Posterior cingulate gyrus (tissue), 11 donors: ENCODE measurements around the gene FBN1.

ENCODE experiments used
- DNase-seq, 10 donors: peaks; one replicate each; pipeline versions ENCODE4 v3.0.0 to v3.0.0-alpha.2; 2020 to 2021; ENCODE audit warnings: mixed read lengths in 3 of 10
- intact Hi-C: fragments of 100-400 bp; cut with DNase I; formaldehyde crosslinking; loops from one replicate; pipeline ENCODE4 v1.15.1; 2023

Gene FBN1

GRCh38 chr15:48481802-48482201, 163.7 kb downstream of the FBN1 start:
- no peak for DNase-seq
- intact Hi-C loops, result no loop called here

- no peak for DNase-seq
- intact Hi-C loops, result no loop called here
Measured at GRCh38 chr15:48479751-48480150, 165.8 kb downstream of the FBN1 start.

DNA sequence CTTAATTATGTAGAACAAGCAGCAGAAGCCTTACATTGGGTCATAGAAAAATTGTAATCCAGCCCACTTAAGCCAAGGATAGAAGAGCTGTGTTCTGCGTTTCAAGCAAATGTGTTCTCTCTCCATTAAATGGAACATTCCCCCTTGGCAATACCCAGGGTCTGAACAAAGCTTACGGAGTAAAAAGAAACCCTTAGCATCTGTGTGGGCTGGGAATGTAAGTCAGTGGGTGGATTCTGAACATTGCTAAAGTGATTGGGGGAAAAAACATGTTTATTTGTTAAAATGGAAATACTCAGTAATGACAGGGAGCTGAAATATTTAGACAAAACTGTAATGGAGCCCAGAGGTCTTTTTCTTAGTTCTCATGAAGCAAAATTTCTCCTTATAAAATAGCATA, 166.9 kb downstream of the FBN1 start:
- intact Hi-C loops, result no loop called here
- no peak for DNase-seq

DNA sequence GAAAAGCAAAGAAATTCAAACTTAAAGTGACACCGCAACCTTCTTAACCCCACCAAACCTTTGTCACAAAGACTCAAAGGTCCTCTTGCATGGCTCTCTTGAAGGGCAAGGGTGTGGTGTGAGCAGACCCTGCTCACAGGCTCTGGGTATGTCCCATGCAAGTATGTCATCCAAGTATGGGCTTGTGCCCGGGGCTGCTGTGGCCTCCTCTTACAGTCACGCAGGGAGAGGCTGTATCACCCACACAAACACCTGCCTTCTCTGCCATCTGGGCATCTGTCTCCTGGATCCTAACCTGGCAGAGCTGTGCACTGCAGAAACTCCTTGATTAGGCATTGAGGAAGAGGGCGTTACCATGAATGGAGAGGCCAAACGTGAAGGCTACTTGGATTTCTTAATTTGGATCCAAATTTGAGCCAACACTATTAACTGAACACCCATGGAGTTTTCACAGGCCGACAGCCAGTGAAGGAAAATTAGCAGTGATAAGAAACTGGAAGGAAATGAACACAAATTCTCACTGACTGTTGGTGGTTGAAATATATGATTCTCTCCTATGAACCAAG, 167.6 kb downstream of the FBN1 start:
- intact Hi-C loops, result no loop called here

DNA sequence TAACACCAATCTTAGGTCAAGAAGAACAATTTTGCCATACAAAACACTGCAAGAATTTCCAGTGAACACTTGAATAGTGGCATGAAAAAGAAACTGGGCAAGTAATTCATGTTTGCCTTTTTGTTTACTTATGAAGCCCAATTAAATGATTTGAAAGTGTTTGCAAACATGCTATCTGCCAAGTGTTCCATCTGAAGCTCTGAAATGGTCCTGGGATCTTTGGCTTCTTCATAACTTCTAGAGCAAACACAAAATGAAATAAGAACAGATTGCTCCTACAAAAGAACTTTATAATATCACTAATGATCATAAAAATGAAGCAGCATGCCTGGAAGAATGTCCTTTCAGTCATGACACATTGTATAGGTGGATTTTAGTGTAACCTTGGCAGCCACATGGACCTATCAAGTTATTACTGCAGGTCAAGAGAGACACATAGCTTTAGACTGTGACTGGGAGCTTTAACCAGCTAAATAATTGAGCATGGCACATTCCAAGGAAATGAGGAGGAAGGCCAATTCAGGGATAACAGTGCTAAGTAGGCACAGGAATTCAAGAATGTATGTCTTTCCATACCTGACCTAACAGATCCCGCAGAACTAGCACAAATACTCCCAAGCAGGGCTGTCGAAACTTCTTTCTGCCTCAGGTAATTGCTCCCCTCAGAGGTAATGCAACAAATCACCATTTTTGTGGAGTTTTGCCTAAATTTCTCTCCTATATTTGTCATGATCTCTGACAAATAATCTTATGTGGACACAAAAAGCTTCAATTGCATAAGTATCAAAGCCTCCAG, 169.7 kb downstream of the FBN1 start:
- intact Hi-C loops, result no loop called here
- no peak for DNase-seq

More for the DNA sequence above, 167.6 kb downstream of the FBN1 start:
- peak in 8 of 10 donors; percentile 13 to 88 (median 48) for DNase-seq

GRCh38 chr15:48473667-48474066, 171.8 kb downstream of the FBN1 start:
- intact Hi-C loops, result no loop called here
- no peak for DNase-seq

GRCh38 chr15:48472756-48473155, 172.8 kb downstream of the FBN1 start:
- DNase-seq, result no peak
- intact Hi-C loops, result no loop called here

GRCh38 chr15:48471073-48471472, 174.4 kb downstream of the FBN1 start:
- intact Hi-C loops, result no loop called here
- no peak for DNase-seq

- DNase-seq, result no peak
- intact Hi-C loops, result no loop called here
Measured at GRCh38 chr15:48470096-48470495, 175.4 kb downstream of the FBN1 start.

- intact Hi-C loops, result no loop called here
- no peak for DNase-seq
Measured at GRCh38 chr15:48469681-48470080, 175.8 kb downstream of the FBN1 start.

GRCh38 chr15:48469271-48469670, 176.2 kb downstream of the FBN1 start:
- no peak for DNase-seq
- intact Hi-C loops, result no loop called here

- intact Hi-C loops, result no loop called here
- DNase-seq, result no peak
Measured at GRCh38 chr15:48467801-48468200, 177.7 kb downstream of the FBN1 start.

GRCh38 chr15:48466820-48467219, 178.7 kb downstream of the FBN1 start:
- intact Hi-C loops, result no loop called here
- DNase-seq, result no peak

- intact Hi-C loops, result no loop called here
- DNase-seq, result no peak
Measured at GRCh38 chr15:48466079-48466478, 179.4 kb downstream of the FBN1 start.

DNA sequence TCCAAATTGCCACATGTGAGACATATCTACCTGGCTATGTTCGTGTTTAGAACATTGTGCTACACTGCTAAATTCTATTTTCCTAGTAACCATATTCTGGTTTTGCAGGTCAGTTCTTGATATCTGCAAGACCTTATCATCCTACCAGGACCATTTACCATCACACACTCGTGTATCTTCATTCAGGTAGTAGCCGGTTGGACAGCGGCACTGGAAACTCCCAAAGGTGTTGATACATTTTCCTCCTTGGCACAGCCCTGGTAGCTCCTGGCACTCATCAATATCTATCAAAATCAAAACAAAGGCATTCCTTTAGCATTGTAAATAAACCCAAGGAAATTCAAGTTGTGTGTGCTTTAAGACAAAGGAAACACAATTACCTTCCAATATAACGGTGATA, 180.1 kb downstream of the FBN1 start:
- no peak for DNase-seq
- intact Hi-C loops, result no loop called here

GRCh38 chr15:48463366-48463880, 182.1 kb downstream of the FBN1 start:
- DNase-seq, result no peak
- intact Hi-C loops, result no loop called here

DNA sequence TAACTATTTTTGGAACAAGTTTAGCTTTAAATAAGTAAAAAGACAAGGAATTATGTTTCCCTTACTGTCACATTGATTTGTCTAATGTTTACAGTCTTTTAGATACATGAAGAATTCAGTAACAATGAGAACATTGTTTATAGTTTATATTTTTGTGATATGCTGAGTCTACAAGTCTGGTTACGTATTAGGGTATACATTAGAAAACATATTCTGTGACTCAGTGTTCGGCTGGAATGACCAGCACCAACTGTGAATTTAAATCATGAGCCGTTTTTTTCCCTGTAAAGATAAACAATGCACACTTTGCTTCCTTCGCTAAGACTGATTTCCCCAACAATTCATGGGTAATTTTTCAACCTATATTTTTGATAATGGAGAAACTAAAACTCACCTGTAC, 182.8 kb downstream of the FBN1 start:
- intact Hi-C loops, result no loop called here
- DNase-seq, result no peak

DNA sequence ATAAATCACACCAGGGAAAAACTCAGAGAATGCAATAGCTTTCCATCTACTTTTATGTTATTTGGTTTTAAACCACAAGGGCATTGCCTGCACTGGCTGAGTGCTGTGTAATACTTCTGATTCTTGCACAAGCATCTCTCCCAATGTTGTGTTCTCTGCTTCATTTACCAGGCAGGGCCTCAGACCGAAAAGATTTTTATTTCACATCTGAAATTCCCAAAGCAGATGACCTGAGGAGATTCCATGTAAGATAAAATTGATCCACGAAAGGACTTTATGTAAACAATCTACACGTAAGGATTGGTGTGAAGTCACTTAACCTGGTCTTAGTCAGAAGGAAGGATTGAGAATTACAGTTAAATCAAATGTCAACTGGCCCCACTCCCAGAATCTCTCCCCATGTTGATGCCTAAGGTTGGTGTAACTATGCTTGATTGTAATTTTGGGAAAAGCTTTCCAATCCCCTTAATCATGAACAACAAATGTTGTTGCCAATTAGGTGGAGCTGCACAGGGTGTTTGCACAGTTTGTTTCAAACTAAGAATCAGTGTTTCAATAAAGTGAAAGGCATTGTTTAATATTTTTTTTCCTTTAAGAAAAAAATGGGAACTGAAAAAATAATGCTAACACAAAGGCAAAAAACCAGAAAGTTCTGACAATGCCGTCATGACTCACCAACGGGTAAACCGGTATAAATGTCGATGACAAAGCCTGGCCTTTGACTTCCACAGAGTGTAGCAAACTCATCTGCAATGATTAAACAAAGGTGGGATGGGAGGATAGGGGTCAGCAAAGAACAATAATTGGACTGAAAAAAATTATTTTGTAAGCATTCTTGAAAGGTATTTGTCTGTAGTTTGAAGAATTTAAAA, 185.7 kb downstream of the FBN1 start:
- no peak for DNase-seq
- intact Hi-C loops, result no loop called here

DNA sequence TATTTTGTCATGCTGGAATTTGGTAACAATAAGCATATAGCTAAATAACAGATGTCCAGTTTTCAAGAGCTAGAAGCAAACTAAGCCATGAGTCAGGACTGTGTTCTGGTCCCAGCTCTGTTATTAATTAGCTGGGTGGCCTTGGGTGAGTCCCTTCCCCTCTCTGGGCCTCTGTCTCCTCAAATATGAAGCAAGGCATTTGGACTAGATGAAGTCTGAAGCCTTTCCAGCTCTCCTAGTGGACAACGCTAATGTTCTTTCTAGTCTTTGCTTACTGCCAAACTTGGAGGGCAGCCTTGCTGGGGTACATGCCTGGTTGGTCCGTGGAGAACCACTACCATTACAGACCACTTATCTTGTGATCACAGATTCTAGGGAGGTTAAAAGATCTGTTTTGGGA, 186.6 kb downstream of the FBN1 start:
- intact Hi-C loops, result no loop called here
- DNase-seq, result no peak

- intact Hi-C loops, result no loop called here
- DNase-seq, result no peak
Measured at GRCh38 chr15:48456134-48456533, 189.4 kb downstream of the FBN1 start.

GRCh38 chr15:48451736-48452135, 193.8 kb downstream of the FBN1 start:
- intact Hi-C loops, result no loop called here
- no peak for DNase-seq
